ENCODE results near the gene LRRC42. TPM values are rescaled to one million over a fixed set of nuclear protein-coding genes. Genes with fewer than 3 reads are reported as not detected.

The LRRC42 gene
- total and polyA plus RNA-seq, 10 of the 15 experiments (the other 5 are each of a cell fraction or from before 2014, with no cell fraction given) = 11.0 to 34.4 (median 23.0) TPM

DNA sequence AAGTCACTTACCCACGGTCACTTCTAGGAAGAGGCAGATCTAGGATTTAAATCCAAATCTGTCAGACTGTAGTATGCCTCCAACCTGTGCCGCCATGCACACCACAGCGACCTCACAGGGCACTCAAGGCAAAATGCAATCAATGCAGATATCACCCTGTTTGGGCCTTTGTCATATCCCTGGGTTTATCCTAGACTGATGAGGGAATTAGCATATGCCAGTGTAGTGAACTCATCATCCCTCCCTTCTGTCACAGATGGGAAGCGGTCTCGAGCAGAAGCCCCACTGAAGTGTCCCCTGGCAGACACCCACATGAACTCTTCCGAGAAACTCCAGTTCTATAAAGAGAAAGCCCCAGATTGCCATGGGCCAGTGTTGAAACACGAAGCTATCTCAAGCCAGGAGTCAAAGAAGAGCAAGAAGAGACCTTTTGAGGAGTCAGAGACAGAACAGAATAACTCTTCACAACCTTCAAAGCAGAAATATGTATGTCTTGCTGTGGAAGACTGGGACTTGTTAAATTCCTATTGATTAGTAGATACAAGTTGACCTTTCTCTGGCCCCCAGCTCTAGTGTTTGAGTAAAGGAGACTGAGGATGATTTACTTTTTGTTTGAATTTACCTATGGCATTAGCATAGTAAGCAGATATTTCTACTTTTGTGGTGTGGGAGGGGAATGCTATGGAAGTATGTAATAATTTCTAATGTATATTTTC, 21.4 kb downstream of the LRRC42 start:
- no peak overlapping the region for H3K4me3 ChIP-seq
- no peak overlapping the region for H3K9ac ChIP-seq (ENCODE audit: control insufficient read depth, insufficient read depth, low read length)
- ChIA-PET RAD21 (ENCODE audit: unreplicated experiment) (no interaction called here), CTCF (no interaction called here), POLR2A (no interaction called here), SMC1A (ENCODE audit: uncharacterized antibody, unreplicated experiment) (no interaction called here)
- no peaks in the 10 kb centered on the region for H3K9me3 ChIP-seq (replicated peaks; ENCODE audit: control insufficient read depth, insufficient read depth, low read length)
- in situ Hi-C loops (cut with MboI) = loop anchor here (25.0 kb wide), 1 partner anchor 480 kb away; no protein-coding TSS in a partner anchor
- FAIRE-seq (no peak), ATAC-seq (no peak), DNase-seq (ENCODE audit: low read depth, low spot score) (no peak)
- H3K27me3 ChIP-seq (replicated peaks in 1 of 2; ENCODE audit: control insufficient read depth in 2 of 2, insufficient read depth in 2 of 2, low read length in 1 of 2) = no peaks in the 10 kb centered on the region
- H2AFZ ChIP-seq (ENCODE audit: control insufficient read depth, low read depth, low read length) = no peak overlapping the region
- 77% methylated on average over 7 of the region's 7 CpGs for WGBS (ENCODE audit: insufficient coverage, insufficient replicate concordance, low lambda C conversion rate, missing lambda C conversion rate)
- no peak overlapping the region for H3K27ac ChIP-seq (ENCODE audit: control insufficient read depth, insufficient read depth)
- no TSS peak for BruUV-seq (replicated peaks)
- H3K4me2 ChIP-seq (ENCODE audit: control insufficient read depth, insufficient read depth) = no peak overlapping the region
- no peaks in the 10 kb centered on the region for H4K20me1 ChIP-seq (ENCODE audit: control insufficient read depth, insufficient read depth)
- no peaks in the 10 kb centered on the region for H3K79me2 ChIP-seq (ENCODE audit: control insufficient read depth, insufficient read depth, low read length)
- H3K4me1 ChIP-seq (ENCODE audit: control insufficient read depth, insufficient read depth, low read length) = no peaks in the 10 kb centered on the region
- H3K36me3 ChIP-seq (ENCODE audit: control insufficient read depth in 2 of 2, insufficient read depth in 2 of 2, low read length in 1 of 2) = peaks cover 3 to 16% of the 10 kb centered on the region in 2 experiments
- no peak for TF ChIP-seq FOXM1 (IDR thresholded peaks at IDR 0.05; ENCODE audit: low read depth, low read length)
- no peak for TF ChIP-seq SIN3A (IDR thresholded peaks at IDR 0.05; ENCODE audit: low read depth, low read length)
- TF ChIP-seq, protein P1, sequence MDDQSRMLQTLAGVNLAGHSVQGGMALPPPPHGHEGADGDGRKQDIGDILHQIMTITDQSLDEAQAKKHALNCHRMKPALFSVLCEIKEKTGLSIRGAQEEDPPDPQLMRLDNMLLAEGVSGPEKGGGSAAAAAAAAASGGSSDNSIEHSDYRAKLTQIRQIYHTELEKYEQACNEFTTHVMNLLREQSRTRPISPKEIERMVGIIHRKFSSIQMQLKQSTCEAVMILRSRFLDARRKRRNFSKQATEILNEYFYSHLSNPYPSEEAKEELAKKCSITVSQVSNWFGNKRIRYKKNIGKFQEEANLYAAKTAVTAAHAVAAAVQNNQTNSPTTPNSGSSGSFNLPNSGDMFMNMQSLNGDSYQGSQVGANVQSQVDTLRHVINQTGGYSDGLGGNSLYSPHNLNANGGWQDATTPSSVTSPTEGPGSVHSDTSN (IDR thresholded peaks at IDR 0.05; ENCODE audit: insufficient replicate concordance, low read depth, low read length) = no peak
- no peak for TF ChIP-seq RAD51 (IDR thresholded peaks at IDR 0.05)
- TF ChIP-seq NFIC (IDR thresholded peaks at IDR 0.05; ENCODE audit: low read depth, low read length) = no peak
- TF ChIP-seq, protein P2, sequence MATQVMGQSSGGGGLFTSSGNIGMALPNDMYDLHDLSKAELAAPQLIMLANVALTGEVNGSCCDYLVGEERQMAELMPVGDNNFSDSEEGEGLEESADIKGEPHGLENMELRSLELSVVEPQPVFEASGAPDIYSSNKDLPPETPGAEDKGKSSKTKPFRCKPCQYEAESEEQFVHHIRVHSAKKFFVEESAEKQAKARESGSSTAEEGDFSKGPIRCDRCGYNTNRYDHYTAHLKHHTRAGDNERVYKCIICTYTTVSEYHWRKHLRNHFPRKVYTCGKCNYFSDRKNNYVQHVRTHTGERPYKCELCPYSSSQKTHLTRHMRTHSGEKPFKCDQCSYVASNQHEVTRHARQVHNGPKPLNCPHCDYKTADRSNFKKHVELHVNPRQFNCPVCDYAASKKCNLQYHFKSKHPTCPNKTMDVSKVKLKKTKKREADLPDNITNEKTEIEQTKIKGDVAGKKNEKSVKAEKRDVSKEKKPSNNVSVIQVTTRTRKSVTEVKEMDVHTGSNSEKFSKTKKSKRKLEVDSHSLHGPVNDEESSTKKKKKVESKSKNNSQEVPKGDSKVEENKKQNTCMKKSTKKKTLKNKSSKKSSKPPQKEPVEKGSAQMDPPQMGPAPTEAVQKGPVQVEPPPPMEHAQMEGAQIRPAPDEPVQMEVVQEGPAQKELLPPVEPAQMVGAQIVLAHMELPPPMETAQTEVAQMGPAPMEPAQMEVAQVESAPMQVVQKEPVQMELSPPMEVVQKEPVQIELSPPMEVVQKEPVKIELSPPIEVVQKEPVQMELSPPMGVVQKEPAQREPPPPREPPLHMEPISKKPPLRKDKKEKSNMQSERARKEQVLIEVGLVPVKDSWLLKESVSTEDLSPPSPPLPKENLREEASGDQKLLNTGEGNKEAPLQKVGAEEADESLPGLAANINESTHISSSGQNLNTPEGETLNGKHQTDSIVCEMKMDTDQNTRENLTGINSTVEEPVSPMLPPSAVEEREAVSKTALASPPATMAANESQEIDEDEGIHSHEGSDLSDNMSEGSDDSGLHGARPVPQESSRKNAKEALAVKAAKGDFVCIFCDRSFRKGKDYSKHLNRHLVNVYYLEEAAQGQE (IDR thresholded peaks at IDR 0.05; ENCODE audit: low read depth, low read length) = no peak
- no peak for TF ChIP-seq TCF12 (IDR thresholded peaks at IDR 0.05; ENCODE audit: low read depth, low read length)
- no peak for TF ChIP-seq EGR1 (IDR thresholded peaks at IDR 0.05; ENCODE audit: borderline replicate concordance in 1 of 2, low read depth in 2 of 2, low read length in 2 of 2)
- TF ChIP-seq YY1 (IDR thresholded peaks at IDR 0.05; ENCODE audit: low read depth, low read length) = no peak
- no peak for TF ChIP-seq ATF7 (IDR thresholded peaks at IDR 0.05; ENCODE audit: low read depth)
- TF ChIP-seq STAT3 (IDR thresholded peaks at IDR 0.05; ENCODE audit: low read depth, low read length) = no peak
- TF ChIP-seq RELA (IDR thresholded peaks at IDR 0.05; ENCODE audit: borderline replicate concordance, partially characterized antibody) = no peak
- TF ChIP-seq, protein P3, sequence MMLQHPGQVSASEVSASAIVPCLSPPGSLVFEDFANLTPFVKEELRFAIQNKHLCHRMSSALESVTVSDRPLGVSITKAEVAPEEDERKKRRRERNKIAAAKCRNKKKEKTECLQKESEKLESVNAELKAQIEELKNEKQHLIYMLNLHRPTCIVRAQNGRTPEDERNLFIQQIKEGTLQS (IDR thresholded peaks at IDR 0.05; ENCODE audit: borderline replicate concordance, extremely low read depth, low read depth, low read length) = no peak
- TF ChIP-seq ZNF274 (IDR thresholded peaks at IDR 0.05; ENCODE audit: insufficient read depth, insufficient read length) = no peak
- TF ChIP-seq RFX5 (IDR thresholded peaks at IDR 0.05; ENCODE audit: low read depth, low read length) = no peak
- TF ChIP-seq, protein P4, sequence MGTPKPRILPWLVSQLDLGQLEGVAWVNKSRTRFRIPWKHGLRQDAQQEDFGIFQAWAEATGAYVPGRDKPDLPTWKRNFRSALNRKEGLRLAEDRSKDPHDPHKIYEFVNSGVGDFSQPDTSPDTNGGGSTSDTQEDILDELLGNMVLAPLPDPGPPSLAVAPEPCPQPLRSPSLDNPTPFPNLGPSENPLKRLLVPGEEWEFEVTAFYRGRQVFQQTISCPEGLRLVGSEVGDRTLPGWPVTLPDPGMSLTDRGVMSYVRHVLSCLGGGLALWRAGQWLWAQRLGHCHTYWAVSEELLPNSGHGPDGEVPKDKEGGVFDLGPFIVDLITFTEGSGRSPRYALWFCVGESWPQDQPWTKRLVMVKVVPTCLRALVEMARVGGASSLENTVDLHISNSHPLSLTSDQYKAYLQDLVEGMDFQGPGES (IDR thresholded peaks at IDR 0.05) = no peak
- no peak for TF ChIP-seq NR2C2 (IDR thresholded peaks at IDR 0.05; ENCODE audit: borderline replicate concordance, control insufficient read depth, insufficient read length, low read depth)
- intact Hi-C loops (cut with micrococcal nuclease; ENCODE audit: unreplicated experiment) = no loop called here
